ENCODE data around the gene VCY. TPM values are rescaled to one million over a fixed set of nuclear protein-coding genes. Genes with fewer than 3 reads are reported as not detected.
"Not testable (repeated sequence)": the region's sequence is repeated elsewhere in the genome, so short reads cannot be mapped to it uniquely, and the experiment has no call there.

VCY gene
- total RNA-seq, result not detected in 2 replicates

GRCh38 chrY:13986373-13986772 lies at the start of gene VCY:
Gene VCY (minus strand): TSS chrY:13986473. CDS start chrY:13986440, 33 bp downstream.
- not testable (repeated sequence) for DNase-seq (ENCODE audit: low read depth in 2 of 2)

DNA sequence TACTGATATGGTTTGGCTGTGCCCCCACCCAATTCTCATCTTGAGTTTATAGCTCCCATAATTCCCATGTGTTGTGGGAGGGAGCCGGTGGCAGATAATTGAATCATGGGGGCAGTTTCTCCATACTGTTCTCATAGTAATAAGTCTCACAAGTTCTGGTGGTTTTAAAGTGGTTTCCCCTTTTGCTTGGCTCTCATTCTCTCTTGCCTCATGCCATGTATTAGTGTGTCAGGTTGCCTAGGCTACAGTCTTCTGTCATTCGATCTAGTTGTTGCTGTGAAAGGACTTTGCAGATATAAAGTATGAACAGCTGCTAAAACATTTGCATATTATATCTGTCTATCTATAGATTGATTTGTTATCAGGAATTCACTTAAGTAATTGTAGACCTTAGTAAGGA lies 44.1 kb upstream of the VCY start:
- not testable (repeated sequence) for DNase-seq (ENCODE audit: low read depth in 2 of 2)

GRCh38 chrY:14011916-14012315 lies 25.6 kb upstream of the VCY start:
- not testable (repeated sequence) for DNase-seq (ENCODE audit: low read depth in 2 of 2)

- not testable (repeated sequence) for DNase-seq (ENCODE audit: low read depth in 2 of 2)
Observed at GRCh38 chrY:13942406-13942805, 43.9 kb downstream of the VCY start.

Other genes with a start within 250 kb of the VCY start
- not detected in 2 replicates for gene VCY1B, start 69.8 kb upstream of the VCY start, total RNA-seq

Measured in dermis microvascular lymphatic vessel endothelial cell (primary cell).